HEK293 (cell line): Measurements from ENCODE around the gene ZNF469.

Experiments used
- CTCF ChIA-PET: fragments of 350-600 bp; formaldehyde crosslinking; extraction: SDS; loops from one replicate; lab custom pipeline; 2021; ENCODE audit warnings: antibody characterized with exemption; lab: Yijun Ruan, JAX
- POLR2A ChIA-PET: fragments of 300-600 bp; formaldehyde crosslinking; extraction: SDS; loops from one replicate; lab custom pipeline; 2020; ENCODE audit warnings: antibody characterized with exemption, inconsistent platforms; lab: Yijun Ruan, JAX
- H3K27ac ChIP-seq: fragments of 200-500 bp; sonication (Bioruptor generic); 2 replicates; pipeline ENCODE4 v1.5.1; 2014; ENCODE audit warnings: low read depth, low read length, control low read depth, inconsistent platforms; ENCODE audit errors: extremely low read depth
- H3K36me3 ChIP-seq, 2 experiments: fragments of 200-500 bp in 1 of 2; sonication (Bioruptor generic) in 1 of 2; 1 replicate in 1 of 2; 2 replicates in 1 of 2; pipeline ENCODE4 v1.5.1; 2014 to 2017; ENCODE audit warnings: inconsistent platforms in 2 of 2, low read length in 2 of 2; ENCODE audit not compliant: control insufficient read depth in 2 of 2, insufficient read depth in 1 of 2
- H3K4me1 ChIP-seq: fragments of 200-500 bp; sonication (Bioruptor generic); 2 replicates; pipeline ENCODE4 v1.5.1; 2014; ENCODE audit warnings: mild to moderate bottlenecking, low read length, inconsistent platforms; ENCODE audit not compliant: control insufficient read depth, insufficient read depth
- H3K4me3 ChIP-seq: 2 replicates; pipeline ENCODE4 v1.5.1; 2011; ENCODE audit warnings: low read depth, mild to moderate bottlenecking, control low read depth, low read length, moderate library complexity
- H3K9me3 ChIP-seq: fragments of 200-500 bp; sonication (Bioruptor generic); 2 replicates; pipeline ENCODE4 v1.5.1; 2014; ENCODE audit warnings: low read depth, low read length, inconsistent platforms; ENCODE audit not compliant: control insufficient read depth, insufficient read depth
- AEBP2 ChIP-seq: fragments of 450-650 bp; formaldehyde crosslinking; IDR thresholded peaks from 2 replicates; pipeline ENCODE4 v1.5.1; 2016; ENCODE audit warnings: missing biosample characterization, missing genetic modification characterization, borderline replicate concordance
- FEZF1 ChIP-seq: fragments of 450-650 bp; formaldehyde crosslinking; IDR thresholded peaks from 2 replicates; pipeline ENCODE4 v1.5.1; 2016; ENCODE audit warnings: missing biosample characterization, missing genetic modification characterization
- GFI1B ChIP-seq: fragments of 450-650 bp; formaldehyde crosslinking; IDR thresholded peaks from 2 replicates; pipeline ENCODE4 v1.5.1; 2016; ENCODE audit warnings: missing biosample characterization, missing genetic modification characterization
- KLF9 ChIP-seq: fragments of 450-650 bp; formaldehyde crosslinking; IDR thresholded peaks from 2 replicates; pipeline ENCODE4 v1.5.1; 2016; ENCODE audit warnings: missing biosample characterization, missing genetic modification characterization, low read depth
- OSR2 ChIP-seq: fragments of 450-650 bp; formaldehyde crosslinking; IDR thresholded peaks from 2 replicates; pipeline ENCODE4 v1.5.1; 2016; ENCODE audit warnings: missing biosample characterization, missing genetic modification characterization
- ZBTB10 ChIP-seq: fragments of 450-650 bp; formaldehyde crosslinking; IDR thresholded peaks from 2 replicates; pipeline ENCODE4 v1.5.1; 2016; ENCODE audit warnings: missing biosample characterization, missing genetic modification characterization
- ZBTB26 ChIP-seq: fragments of 450-650 bp; formaldehyde crosslinking; optimal IDR thresholded peaks from 2 replicates; pipeline ENCODE3; 2016; ENCODE audit warnings: missing biosample characterization, mild to moderate bottlenecking, missing genetic modification characterization
- ZNF114 ChIP-seq: fragments of 450-650 bp; formaldehyde crosslinking; IDR thresholded peaks from 2 replicates; pipeline ENCODE4 v1.5.0; 2017; ENCODE audit warnings: missing biosample characterization, missing genetic modification characterization
- ZNF132 ChIP-seq: fragments of 450-650 bp; formaldehyde crosslinking; IDR thresholded peaks from 2 replicates; pipeline ENCODE4 v1.5.1; 2017; ENCODE audit warnings: missing biosample characterization, missing genetic modification characterization, borderline replicate concordance
- ZNF169 ChIP-seq: fragments of 450-650 bp; formaldehyde crosslinking; IDR thresholded peaks from 2 replicates; pipeline ENCODE4 v1.5.1; 2016; ENCODE audit warnings: missing biosample characterization, missing genetic modification characterization
- ZNF184 ChIP-seq: fragments of 450-650 bp; IDR thresholded peaks from 2 replicates; pipeline ENCODE4 v1.5.1; 2018; ENCODE audit warnings: missing biosample characterization, mild to moderate bottlenecking, missing genetic modification characterization
- ZNF19 ChIP-seq: fragments of 450-650 bp; formaldehyde crosslinking; IDR thresholded peaks from 2 replicates; pipeline ENCODE4; 2016; ENCODE audit warnings: missing biosample characterization, missing genetic modification characterization, low read depth
- ZNF292 ChIP-seq: fragments of 450-650 bp; formaldehyde crosslinking; IDR thresholded peaks from 2 replicates; pipeline ENCODE4 v1.5.1; 2016; ENCODE audit warnings: low read depth, missing biosample characterization, missing genetic modification characterization, borderline replicate concordance
- ZNF302 ChIP-seq: fragments of 450-650 bp; formaldehyde crosslinking; IDR thresholded peaks from 2 replicates; pipeline ENCODE4 v1.5.1; 2016; ENCODE audit warnings: missing biosample characterization, missing genetic modification characterization, low read depth
- ZNF366 ChIP-seq: fragments of 450-650 bp; formaldehyde crosslinking; conservative IDR thresholded peaks from 2 replicates; pipeline ENCODE4 v1.5.1; 2016; ENCODE audit warnings: missing biosample characterization, missing genetic modification characterization
- ZNF37A ChIP-seq: fragments of 450-650 bp; IDR thresholded peaks from 2 replicates; pipeline ENCODE4 v1.5.1; 2018; ENCODE audit warnings: missing biosample characterization, missing genetic modification characterization
- ZNF423 ChIP-seq: fragments of 450-650 bp; formaldehyde crosslinking; IDR thresholded peaks from 2 replicates; pipeline ENCODE4 v1.5.1; 2016; ENCODE audit warnings: missing biosample characterization, missing genetic modification characterization
- ZNF513 ChIP-seq: fragments of 450-650 bp; IDR thresholded peaks from 2 replicates; pipeline ENCODE4 v1.5.1; 2018; ENCODE audit warnings: missing biosample characterization, missing genetic modification characterization
- ZNF670 ChIP-seq: fragments of 450-650 bp; formaldehyde crosslinking; IDR thresholded peaks from 2 replicates; pipeline ENCODE4 v1.5.1; 2016; ENCODE audit warnings: missing biosample characterization, missing genetic modification characterization, low read depth
- ZNF791 ChIP-seq: fragments of 450-650 bp; formaldehyde crosslinking; IDR thresholded peaks from 2 replicates; pipeline ENCODE4 v1.5.1; 2016; ENCODE audit warnings: missing biosample characterization, missing genetic modification characterization
- TF ChIP-seq, protein P1 (sequence below): fragments of 450-650 bp; formaldehyde crosslinking; IDR thresholded peaks from 2 replicates; pipeline ENCODE4 v1.5.1; 2016; ENCODE audit warnings: missing biosample characterization, missing genetic modification characterization
- TF ChIP-seq, protein P2 (sequence below): fragments of 450-650 bp; IDR thresholded peaks from 2 replicates; pipeline ENCODE4 v1.5.1; 2018; ENCODE audit warnings: missing biosample characterization, mild to moderate bottlenecking, missing genetic modification characterization
- TF ChIP-seq, protein P3 (sequence below): fragments of 450-650 bp; formaldehyde crosslinking; IDR thresholded peaks from 2 replicates; pipeline ENCODE4 v1.5.1; 2017; ENCODE audit warnings: missing biosample characterization, missing genetic modification characterization

Gene ZNF469

DNA sequence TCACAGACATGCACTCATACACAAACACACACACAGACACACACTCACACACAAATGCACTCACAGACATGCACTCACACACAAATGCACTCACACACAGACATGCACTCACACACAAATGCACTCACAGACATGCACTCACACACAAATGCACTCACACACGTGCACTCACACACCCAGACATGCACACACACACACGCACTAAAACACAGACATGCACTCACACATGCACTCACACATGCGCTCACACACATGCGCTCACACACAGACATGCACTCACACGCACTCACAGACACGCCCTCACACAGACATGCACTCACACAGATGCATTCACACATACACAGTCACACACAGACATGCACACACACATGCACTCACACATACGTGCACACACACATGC is 2.7 kb upstream of the ZNF469 start:
- no peaks in the 10 kb centered on the region for H3K36me3 ChIP-seq
- H3K4me1 ChIP-seq, result no peaks in the 10 kb centered on the region
- H3K4me3 ChIP-seq, result no peak overlapping the region
- no peaks in the 10 kb centered on the region for H3K9me3 ChIP-seq
- ChIA-PET CTCF (no interaction called here), POLR2A (no interaction called here)
- TF ChIP-seq ZNF513 (tag by site-specific recombination) (no peak), FEZF1 (tag by site-specific recombination) (no peak), ZNF184 (tag by site-specific recombination) (no peak), OSR2 (no peak), ZNF791 (tag by site-specific recombination) (no peak), ZNF114 (tag by site-specific recombination) (no peak), ZNF366 (tag by site-specific recombination) (no peak), ZNF37A (no peak), GFI1B (tag by site-specific recombination) (no peak)
- TF ChIP-seq, protein P1, sequence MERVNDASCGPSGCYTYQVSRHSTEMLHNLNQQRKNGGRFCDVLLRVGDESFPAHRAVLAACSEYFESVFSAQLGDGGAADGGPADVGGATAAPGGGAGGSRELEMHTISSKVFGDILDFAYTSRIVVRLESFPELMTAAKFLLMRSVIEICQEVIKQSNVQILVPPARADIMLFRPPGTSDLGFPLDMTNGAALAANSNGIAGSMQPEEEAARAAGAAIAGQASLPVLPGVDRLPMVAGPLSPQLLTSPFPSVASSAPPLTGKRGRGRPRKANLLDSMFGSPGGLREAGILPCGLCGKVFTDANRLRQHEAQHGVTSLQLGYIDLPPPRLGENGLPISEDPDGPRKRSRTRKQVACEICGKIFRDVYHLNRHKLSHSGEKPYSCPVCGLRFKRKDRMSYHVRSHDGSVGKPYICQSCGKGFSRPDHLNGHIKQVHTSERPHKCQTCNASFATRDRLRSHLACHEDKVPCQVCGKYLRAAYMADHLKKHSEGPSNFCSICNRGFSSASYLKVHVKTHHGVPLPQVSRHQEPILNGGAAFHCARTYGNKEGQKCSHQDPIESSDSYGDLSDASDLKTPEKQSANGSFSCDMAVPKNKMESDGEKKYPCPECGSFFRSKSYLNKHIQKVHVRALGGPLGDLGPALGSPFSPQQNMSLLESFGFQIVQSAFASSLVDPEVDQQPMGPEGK (tag by site-specific recombination), result no peak
- TF ChIP-seq, protein P2, sequence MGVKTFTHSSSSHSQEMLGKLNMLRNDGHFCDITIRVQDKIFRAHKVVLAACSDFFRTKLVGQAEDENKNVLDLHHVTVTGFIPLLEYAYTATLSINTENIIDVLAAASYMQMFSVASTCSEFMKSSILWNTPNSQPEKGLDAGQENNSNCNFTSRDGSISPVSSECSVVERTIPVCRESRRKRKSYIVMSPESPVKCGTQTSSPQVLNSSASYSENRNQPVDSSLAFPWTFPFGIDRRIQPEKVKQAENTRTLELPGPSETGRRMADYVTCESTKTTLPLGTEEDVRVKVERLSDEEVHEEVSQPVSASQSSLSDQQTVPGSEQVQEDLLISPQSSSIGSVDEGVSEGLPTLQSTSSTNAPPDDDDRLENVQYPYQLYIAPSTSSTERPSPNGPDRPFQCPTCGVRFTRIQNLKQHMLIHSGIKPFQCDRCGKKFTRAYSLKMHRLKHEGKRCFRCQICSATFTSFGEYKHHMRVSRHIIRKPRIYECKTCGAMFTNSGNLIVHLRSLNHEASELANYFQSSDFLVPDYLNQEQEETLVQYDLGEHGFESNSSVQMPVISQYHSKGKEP, result no peak
- no peak overlapping the region for H3K27ac ChIP-seq

GRCh38 chr16:88380619-88381018 is 2.1 kb upstream of the ZNF469 start:
- H3K27ac ChIP-seq, result no peak overlapping the region
- TF ChIP-seq ZNF169 (tag by site-specific recombination), result no peak
- no peak for TF ChIP-seq ZNF302 (tag by site-specific recombination)
- TF ChIP-seq, protein P3, sequence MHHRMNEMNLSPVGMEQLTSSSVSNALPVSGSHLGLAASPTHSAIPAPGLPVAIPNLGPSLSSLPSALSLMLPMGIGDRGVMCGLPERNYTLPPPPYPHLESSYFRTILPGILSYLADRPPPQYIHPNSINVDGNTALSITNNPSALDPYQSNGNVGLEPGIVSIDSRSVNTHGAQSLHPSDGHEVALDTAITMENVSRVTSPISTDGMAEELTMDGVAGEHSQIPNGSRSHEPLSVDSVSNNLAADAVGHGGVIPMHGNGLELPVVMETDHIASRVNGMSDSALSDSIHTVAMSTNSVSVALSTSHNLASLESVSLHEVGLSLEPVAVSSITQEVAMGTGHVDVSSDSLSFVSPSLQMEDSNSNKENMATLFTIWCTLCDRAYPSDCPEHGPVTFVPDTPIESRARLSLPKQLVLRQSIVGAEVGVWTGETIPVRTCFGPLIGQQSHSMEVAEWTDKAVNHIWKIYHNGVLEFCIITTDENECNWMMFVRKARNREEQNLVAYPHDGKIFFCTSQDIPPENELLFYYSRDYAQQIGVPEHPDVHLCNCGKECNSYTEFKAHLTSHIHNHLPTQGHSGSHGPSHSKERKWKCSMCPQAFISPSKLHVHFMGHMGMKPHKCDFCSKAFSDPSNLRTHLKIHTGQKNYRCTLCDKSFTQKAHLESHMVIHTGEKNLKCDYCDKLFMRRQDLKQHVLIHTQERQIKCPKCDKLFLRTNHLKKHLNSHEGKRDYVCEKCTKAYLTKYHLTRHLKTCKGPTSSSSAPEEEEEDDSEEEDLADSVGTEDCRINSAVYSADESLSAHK (tag by site-specific recombination), result no peak
- no peak for TF ChIP-seq ZBTB10 (tag by site-specific recombination)
- no peak for TF ChIP-seq ZNF132 (tag by site-specific recombination)
- TF ChIP-seq ZNF423, result no peak
- TF ChIP-seq ZNF19 (tag by site-specific recombination), result no peak
- no peak for TF ChIP-seq ZNF292 (tag by site-specific recombination)
- TF ChIP-seq ZNF670 (tag by site-specific recombination), result no peak
- TF ChIP-seq AEBP2, result no peak
- TF ChIP-seq ZBTB26, result peak; percentile 22
- TF ChIP-seq KLF9 (tag by site-specific recombination), result 0 out of 2 replicates have a peak, but pooled peaks have one; percentile 9
- TF ChIP-seq, all 188 proteins: peak for 2
- Histone ChIP-seq H3K9me3 (no peaks in the 10 kb centered on the region), H3K4me1 (no peaks in the 10 kb centered on the region), H3K36me3 (no peaks in the 10 kb centered on the region), H3K4me3 (no peak overlapping the region)
- POLR2A ChIA-PET, result no interaction called here
- CTCF ChIA-PET, result no interaction called here
